ENCODE measurements around the gene ARID4B. TPM values are rescaled to one million over a fixed set of nuclear protein-coding genes. Genes with fewer than 3 reads are reported as not detected.

ARID4B gene
- total and polyA plus RNA-seq, 2 donors (not counting 3 experiments of a cell fraction or from before 2014, with no cell fraction given), result 6.7 to 40.7 TPM

DNA sequence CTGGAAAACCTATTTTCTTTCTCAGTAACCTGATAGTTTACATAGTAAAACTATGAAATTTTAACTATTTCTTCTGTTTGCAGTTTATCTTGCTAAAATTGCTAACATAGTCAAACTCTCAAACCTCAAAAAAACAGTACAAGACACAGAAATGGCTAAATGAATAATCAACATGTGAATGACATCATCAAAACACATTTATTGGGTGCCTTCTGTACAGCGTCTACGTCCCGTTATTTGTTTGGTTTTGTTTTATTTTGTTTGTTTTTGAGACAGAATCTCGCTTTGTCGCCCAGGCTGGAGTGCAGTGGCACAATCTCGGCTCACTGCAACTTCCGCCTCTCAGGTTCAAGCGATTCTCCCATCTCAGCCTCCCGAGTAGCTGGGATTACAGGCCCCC lies 178.2 kb downstream of the ARID4B start:
- TF ChIP-seq JUN (IDR thresholded peaks at IDR 0.05; ENCODE audit: borderline replicate concordance, insufficient read depth, insufficient read length, low read depth) (no peak), FOS (IDR thresholded peaks at IDR 0.05; ENCODE audit: borderline replicate concordance, insufficient read depth, low read length) (no peak), POLR2AphosphoS5 (IDR thresholded peaks at IDR 0.05; ENCODE audit: insufficient read depth, low read depth, low read length) (no peak), MYC (IDR thresholded peaks at IDR 0.05; ENCODE audit: low read depth, low read length) (no peak), GATA2 (IDR thresholded peaks at IDR 0.05; ENCODE audit: insufficient read depth, insufficient read length, low read depth, low read length) (no peak), EZH2 (IDR thresholded peaks at IDR 0.05; ENCODE audit: borderline replicate concordance, low read depth, low read length, severe bottlenecking) (no peak), POLR2A (IDR thresholded peaks at IDR 0.05; ENCODE audit: low read depth, low read length) (no peak)
- TF ChIP-seq, protein P1, sequence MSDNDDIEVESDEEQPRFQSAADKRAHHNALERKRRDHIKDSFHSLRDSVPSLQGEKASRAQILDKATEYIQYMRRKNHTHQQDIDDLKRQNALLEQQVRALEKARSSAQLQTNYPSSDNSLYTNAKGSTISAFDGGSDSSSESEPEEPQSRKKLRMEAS (IDR thresholded peaks at IDR 0.05; ENCODE audit: insufficient read depth, insufficient read length), result no peak
- TF ChIP-seq, protein P2, sequence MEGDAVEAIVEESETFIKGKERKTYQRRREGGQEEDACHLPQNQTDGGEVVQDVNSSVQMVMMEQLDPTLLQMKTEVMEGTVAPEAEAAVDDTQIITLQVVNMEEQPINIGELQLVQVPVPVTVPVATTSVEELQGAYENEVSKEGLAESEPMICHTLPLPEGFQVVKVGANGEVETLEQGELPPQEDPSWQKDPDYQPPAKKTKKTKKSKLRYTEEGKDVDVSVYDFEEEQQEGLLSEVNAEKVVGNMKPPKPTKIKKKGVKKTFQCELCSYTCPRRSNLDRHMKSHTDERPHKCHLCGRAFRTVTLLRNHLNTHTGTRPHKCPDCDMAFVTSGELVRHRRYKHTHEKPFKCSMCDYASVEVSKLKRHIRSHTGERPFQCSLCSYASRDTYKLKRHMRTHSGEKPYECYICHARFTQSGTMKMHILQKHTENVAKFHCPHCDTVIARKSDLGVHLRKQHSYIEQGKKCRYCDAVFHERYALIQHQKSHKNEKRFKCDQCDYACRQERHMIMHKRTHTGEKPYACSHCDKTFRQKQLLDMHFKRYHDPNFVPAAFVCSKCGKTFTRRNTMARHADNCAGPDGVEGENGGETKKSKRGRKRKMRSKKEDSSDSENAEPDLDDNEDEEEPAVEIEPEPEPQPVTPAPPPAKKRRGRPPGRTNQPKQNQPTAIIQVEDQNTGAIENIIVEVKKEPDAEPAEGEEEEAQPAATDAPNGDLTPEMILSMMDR (IDR thresholded peaks at IDR 0.05; ENCODE audit: extremely low read depth in 1 of 2, insufficient read depth in 1 of 2, low read depth in 1 of 2, low read length in 2 of 2), result no peak
- Histone ChIP-seq H2AFZ (ENCODE audit: low read depth, low read length) (no peak overlapping the region), H3K9me1 (replicated peaks; ENCODE audit: control insufficient read depth, extremely low read depth, insufficient read depth, low read length) (no peaks in the 10 kb centered on the region), H3K4me1 (ENCODE audit: control insufficient read depth, extremely low read depth, insufficient read depth, low read length) (no peaks in the 10 kb centered on the region), H3K9me3 (replicated peaks; ENCODE audit: control insufficient read depth, insufficient read depth, low read length) (no peaks in the 10 kb centered on the region), H3K27ac (ENCODE audit: insufficient read depth, low read depth, low read length) (no peak overlapping the region), H3K4me3 (replicated peaks in 1 of 3; ENCODE audit: insufficient read depth in 1 of 3, low read depth in 1 of 3, low read length in 3 of 3) (no peak overlapping the region), H3K9ac (replicated peaks; ENCODE audit: extremely low read depth, insufficient read depth, low read length) (no peak overlapping the region), H3K79me2 (ENCODE audit: control insufficient read depth, insufficient read depth, low read length) (peaks cover 3% of the 10 kb centered on the region), H4K20me1 (replicated peaks; ENCODE audit: control insufficient read depth, extremely low read depth, insufficient read depth, low read length) (no peaks in the 10 kb centered on the region), H3K36me3 (ENCODE audit: control insufficient read depth in 2 of 2, extremely low read depth in 1 of 2, insufficient read depth in 2 of 2, low read length in 2 of 2) (peaks cover 4 to 11% of the 10 kb centered on the region in 2 experiments), H3K4me2 (ENCODE audit: insufficient read depth, low read length) (no peak overlapping the region), H3K27me3 (ENCODE audit: control insufficient read depth in 2 of 2, insufficient read depth in 2 of 2, low read length in 2 of 2) (no peaks in the 10 kb centered on the region)
- intact Hi-C loops (cut with micrococcal nuclease) (no loop called here), dilution Hi-C loops (cut with MboI; ENCODE audit: extremely low pct_ligation_motif_present, low sequenced_read_pairs) (no loop called here)
- POLR2A ChIA-PET, result no interaction called here
- DNase-seq (ENCODE audit: low read depth, low spot score), result no peak
- no peak for FAIRE-seq
- CTCF ChIA-PET, result no interaction called here
- BruUV-seq (replicated peaks), result no TSS peak
